Activated CD4-positive, alpha-beta T cell treated with anti-CD3 and anti-CD28 coated beads for 36 hours (primary cell): ENCODE measurements around the gene HDDC2. TPM values are rescaled to one million over a fixed set of nuclear protein-coding genes. Genes with fewer than 3 reads are reported as not detected.

Source experiments
- ATAC-seq: fragments of 200-7000 bp; cut with Tn5 transposase; one replicate; pipeline ENCODE4 v1.10.0; 2021; ENCODE audit warnings: mild to moderate bottlenecking, moderate library complexity
- CTCF ChIA-PET: fragments of 350-600 bp; sonication (Branson Sonifier 250); formaldehyde crosslinking; loops from one replicate; lab custom pipeline; 2021; ENCODE audit warnings: antibody characterized with exemption; lab: Charles Lee
- POLR2A ChIA-PET: fragments of 350-600 bp; sonication (Branson Sonifier 250); formaldehyde crosslinking; loops from one replicate; lab custom pipeline; 2021; ENCODE audit warnings: antibody characterized with exemption, inconsistent platforms; lab: Charles Lee
- DNase-seq: peaks from one replicate; pipeline ENCODE4 v3.0.0-alpha.2; 2020
- H3K27ac Mint-ChIP-seq: one replicate; pipeline ENCODE4 v1.8.0; 2021; ENCODE audit warnings: mixed read lengths
- H3K27me3 Mint-ChIP-seq: one replicate; pipeline ENCODE4 v1.8.0; 2021; ENCODE audit warnings: mixed read lengths
- H3K36me3 Mint-ChIP-seq: one replicate; pipeline ENCODE4 v1.8.0; 2021; ENCODE audit warnings: low read depth, mixed read lengths
- H3K4me1 Mint-ChIP-seq: one replicate; pipeline ENCODE4 v1.8.0; 2021; ENCODE audit warnings: mixed read lengths
- H3K4me3 Mint-ChIP-seq: one replicate; pipeline ENCODE4 v1.8.0; 2021; ENCODE audit warnings: mild to moderate bottlenecking, moderate library complexity, mixed read lengths
- H3K9me3 Mint-ChIP-seq: one replicate; pipeline ENCODE4 v1.8.0; 2021; ENCODE audit warnings: low read depth, mixed read lengths
- intact Hi-C, 2 experiments: fragments of 100-400 bp; cut with DNase I in 1 of 2; cut with micrococcal nuclease in 1 of 2; formaldehyde crosslinking; loops; one replicate each; pipeline versions ENCODE4 v1.14.2 to v1.15.1; 2022 to 2024; cut with DNase I, micrococcal nuclease
- total RNA-seq, 2 experiments: library from RNA; stranded (reverse); gene quantifications; one replicate each; pipeline ENCODE4 v1.2.3, GENCODE V29; 2021

The HDDC2 gene, protein sequence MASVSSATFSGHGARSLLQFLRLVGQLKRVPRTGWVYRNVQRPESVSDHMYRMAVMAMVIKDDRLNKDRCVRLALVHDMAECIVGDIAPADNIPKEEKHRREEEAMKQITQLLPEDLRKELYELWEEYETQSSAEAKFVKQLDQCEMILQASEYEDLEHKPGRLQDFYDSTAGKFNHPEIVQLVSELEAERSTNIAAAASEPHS
- 100 to 1,000 TPM in 1 of 2 experiments, 10 to 100 TPM in 1; 96.7 to 120 TPM for total RNA-seq

GRCh38 chr6:125301435-125302391 lies at the start of gene HDDC2:
Gene HDDC2, minus strand, starts transcription at chr6:125301967. Its CDS starts 35 bp downstream, at chr6:125301932.
- H3K27ac Mint-ChIP-seq, result peak within 1 kb of the TSS; percentile 98
- peaks cover 2% of the 10 kb centered on the region for H3K9me3 Mint-ChIP-seq
- ChIA-PET CTCF (interaction anchor here (0.6 to 3.5 kb wide), 3 partner anchors 9 to 49 kb away, joined by 3 to 20 read pairs (median 3); no protein-coding TSS in a partner anchor), POLR2A (interaction anchor here (0.6 kb wide), 1 partner anchor 12 kb away, joined by 3 read pairs; no protein-coding TSS in a partner anchor)
- peak; percentile 64 for DNase-seq
- H3K4me1 Mint-ChIP-seq, result peaks cover 46% of the 10 kb centered on the region
- no peaks in the 10 kb centered on the region for H3K27me3 Mint-ChIP-seq
- peak; percentile 79 for ATAC-seq
- H3K36me3 Mint-ChIP-seq, result peaks cover 40% of the 10 kb centered on the region
- intact Hi-C loops, result loop anchor here (1.0 to 10.0 kb wide), 7 partner anchors 149 to 1963 kb away; partner anchors contain the start of genes TPD52L1 (in 2 of the 2), CENPW (in 1 of the 2), HEY2 (in 1 of the 2) and HINT3 (in 1 of the 2)
- peak within 1 kb of the TSS; percentile 94 for H3K4me3 Mint-ChIP-seq

DNA sequence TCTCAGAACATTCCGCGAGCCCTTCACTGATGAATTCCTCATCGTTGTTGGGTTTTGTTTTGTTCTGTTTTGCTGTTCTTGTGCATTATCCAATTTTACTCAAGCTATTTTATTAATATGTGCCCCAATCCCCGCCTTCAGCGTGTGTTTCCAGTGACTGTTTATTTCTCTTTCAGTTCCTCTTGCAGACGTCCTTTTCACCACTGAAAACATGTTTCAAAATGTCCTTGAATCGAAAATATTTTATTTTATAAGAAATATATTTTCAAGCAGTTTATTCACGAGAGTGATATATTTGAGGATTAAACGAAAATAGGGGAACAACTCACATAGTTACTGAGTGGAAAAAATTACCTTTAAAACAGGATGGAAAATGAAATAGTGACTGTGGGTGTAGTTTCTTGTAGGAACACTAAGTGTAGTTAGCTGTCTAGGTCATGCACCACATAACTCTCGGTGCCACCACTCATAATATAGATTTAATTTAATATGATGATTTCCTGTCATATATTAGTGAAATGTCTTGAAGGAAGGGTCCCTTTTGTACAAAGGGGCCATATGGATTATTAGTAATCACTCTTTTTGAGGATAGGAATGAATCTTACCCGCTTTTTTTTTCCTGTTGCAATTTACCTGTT lies 45.3 kb upstream of the HDDC2 start:
- ChIA-PET POLR2A (no interaction called here), CTCF (interaction anchor here (0.6 to 1.4 kb wide), 3 partner anchors 330 to 845 kb away, joined by 3 to 4 read pairs (median 4); no protein-coding TSS in a partner anchor)
- Mint-ChIP-seq H3K27ac (no peak overlapping the region), H3K4me3 (no peak overlapping the region), H3K9me3 (no peaks in the 10 kb centered on the region), H3K4me1 (no peaks in the 10 kb centered on the region), H3K36me3 (no peaks in the 10 kb centered on the region), H3K27me3 (peaks cover under 1% of the 10 kb centered on the region)
- DNase-seq (no peak), ATAC-seq (no peak)
- intact Hi-C loops, result no loop called here

GRCh38 chr6:125346201-125346925 lies 44.6 kb upstream of the HDDC2 start:
- H3K4me3 Mint-ChIP-seq, result peak overlapping the region; percentile 18
- H3K36me3 Mint-ChIP-seq, result no peaks in the 10 kb centered on the region
- no peak for ATAC-seq
- DNase-seq, result no peak
- ChIA-PET POLR2A (no interaction called here), CTCF (interaction anchor here (0.6 to 1.4 kb wide), 2 partner anchors 407 to 846 kb away, joined by 3 to 4 read pairs; no protein-coding TSS in a partner anchor)
- peaks cover 4% of the 10 kb centered on the region for H3K27me3 Mint-ChIP-seq
- intact Hi-C loops, result no loop called here
- no peaks in the 10 kb centered on the region for H3K4me1 Mint-ChIP-seq
- no peak overlapping the region for H3K27ac Mint-ChIP-seq
- no peaks in the 10 kb centered on the region for H3K9me3 Mint-ChIP-seq

DNA sequence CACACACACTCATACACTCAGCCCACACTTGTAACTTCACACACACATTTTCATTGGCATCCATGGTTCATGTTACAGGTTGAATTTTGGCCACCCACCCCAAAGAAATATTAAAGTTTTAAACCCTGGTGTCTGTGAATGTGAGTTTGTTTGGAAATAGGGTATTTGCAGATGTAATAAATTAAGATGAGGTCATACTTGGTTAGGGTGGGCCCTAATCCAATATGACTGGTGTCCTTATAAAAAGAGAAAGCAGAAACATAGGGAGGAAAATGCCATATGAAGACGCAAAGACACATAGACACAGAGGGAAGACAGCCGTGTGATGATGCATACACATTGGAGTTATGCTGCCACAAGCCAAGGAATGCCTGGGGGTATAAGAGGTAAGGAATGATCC lies 39.7 kb upstream of the HDDC2 start:
- H3K4me3 Mint-ChIP-seq, result no peak overlapping the region
- no peak for DNase-seq
- ATAC-seq, result no peak
- ChIA-PET POLR2A (no interaction called here), CTCF (no interaction called here)
- no peaks in the 10 kb centered on the region for H3K9me3 Mint-ChIP-seq
- no peaks in the 10 kb centered on the region for H3K36me3 Mint-ChIP-seq
- peaks cover 17% of the 10 kb centered on the region for H3K27me3 Mint-ChIP-seq
- H3K4me1 Mint-ChIP-seq, result no peaks in the 10 kb centered on the region
- intact Hi-C loops, result no loop called here
- H3K27ac Mint-ChIP-seq, result no peak overlapping the region

DNA sequence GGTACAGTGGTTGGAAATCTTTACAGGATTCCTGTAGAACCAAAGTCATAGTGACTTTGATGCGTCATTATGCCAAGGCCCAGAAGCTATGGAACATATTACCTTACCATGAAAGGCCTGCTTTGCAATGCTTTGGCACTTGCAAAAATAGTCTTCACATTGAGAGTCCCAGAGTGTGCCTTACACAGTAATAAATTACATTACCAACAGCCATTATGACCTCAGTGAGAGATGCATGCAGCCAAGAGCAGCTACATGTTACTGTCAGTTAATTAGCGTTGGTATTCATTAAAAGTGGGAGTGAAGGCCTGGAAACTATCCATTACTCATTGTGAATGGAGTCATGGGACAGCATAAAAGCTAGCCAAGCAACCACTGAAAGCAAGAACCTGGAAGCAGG lies 39.2 kb upstream of the HDDC2 start:
- Mint-ChIP-seq H3K36me3 (no peaks in the 10 kb centered on the region), H3K4me1 (no peaks in the 10 kb centered on the region), H3K27ac (no peak overlapping the region), H3K27me3 (peaks cover 17% of the 10 kb centered on the region), H3K4me3 (no peak overlapping the region), H3K9me3 (no peaks in the 10 kb centered on the region)
- ChIA-PET CTCF (no interaction called here), POLR2A (no interaction called here)
- DNase-seq (no peak), ATAC-seq (no peak)
- intact Hi-C loops, result no loop called here

DNA sequence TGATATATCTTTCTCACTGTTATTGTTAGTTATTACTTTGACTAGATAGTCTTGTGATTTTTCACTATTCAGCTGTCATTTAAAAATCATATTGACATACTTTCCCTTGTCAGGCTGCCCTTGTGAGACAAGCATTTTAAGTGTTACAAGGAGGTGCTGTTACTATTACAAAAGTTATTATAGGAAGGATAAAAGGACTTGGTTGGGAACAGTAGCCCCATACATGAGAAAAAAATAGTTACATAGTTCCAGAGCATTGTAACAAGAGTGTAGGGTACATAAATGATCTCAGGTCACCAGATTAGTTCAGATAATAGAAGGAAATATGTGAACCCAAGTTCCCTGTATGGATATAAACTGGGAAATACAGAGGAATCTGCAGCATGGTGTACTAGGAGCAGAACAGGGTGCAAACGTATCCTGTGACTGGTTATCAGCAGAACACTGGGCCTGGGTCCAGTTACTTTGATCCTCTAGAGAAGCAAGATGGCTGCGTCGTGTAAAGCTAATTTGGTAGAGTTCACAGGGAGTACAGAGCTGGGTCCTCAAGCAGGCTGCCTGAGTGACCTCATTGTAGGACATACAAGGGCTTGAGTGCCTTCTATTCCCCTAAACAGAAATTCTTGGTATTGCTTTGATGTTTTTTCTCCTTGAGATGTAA lies 38.5 kb upstream of the HDDC2 start:
- H3K27ac Mint-ChIP-seq, result no peak overlapping the region
- DNase-seq (no peak), ATAC-seq (no peak)
- intact Hi-C loops, result no loop called here
- no peaks in the 10 kb centered on the region for H3K4me1 Mint-ChIP-seq
- ChIA-PET CTCF (no interaction called here), POLR2A (no interaction called here)
- H3K4me3 Mint-ChIP-seq, result no peak overlapping the region
- H3K27me3 Mint-ChIP-seq, result peaks cover 23% of the 10 kb centered on the region
- no peaks in the 10 kb centered on the region for H3K9me3 Mint-ChIP-seq
- no peaks in the 10 kb centered on the region for H3K36me3 Mint-ChIP-seq

GRCh38 chr6:125339653-125340052 lies 37.9 kb upstream of the HDDC2 start:
- POLR2A ChIA-PET, result interaction anchor here (0.6 kb wide), 1 partner anchor 358 kb away, joined by 3 read pairs; no protein-coding TSS in a partner anchor
- H3K4me1 Mint-ChIP-seq, result no peaks in the 10 kb centered on the region
- no peak overlapping the region for H3K27ac Mint-ChIP-seq
- H3K9me3 Mint-ChIP-seq, result no peaks in the 10 kb centered on the region
- DNase-seq, result no peak
- CTCF ChIA-PET, result no interaction called here
- intact Hi-C loops, result no loop called here
- no peak overlapping the region for H3K4me3 Mint-ChIP-seq
- peaks cover 23% of the 10 kb centered on the region for H3K27me3 Mint-ChIP-seq
- H3K36me3 Mint-ChIP-seq, result no peaks in the 10 kb centered on the region
- no peak for ATAC-seq

DNA sequence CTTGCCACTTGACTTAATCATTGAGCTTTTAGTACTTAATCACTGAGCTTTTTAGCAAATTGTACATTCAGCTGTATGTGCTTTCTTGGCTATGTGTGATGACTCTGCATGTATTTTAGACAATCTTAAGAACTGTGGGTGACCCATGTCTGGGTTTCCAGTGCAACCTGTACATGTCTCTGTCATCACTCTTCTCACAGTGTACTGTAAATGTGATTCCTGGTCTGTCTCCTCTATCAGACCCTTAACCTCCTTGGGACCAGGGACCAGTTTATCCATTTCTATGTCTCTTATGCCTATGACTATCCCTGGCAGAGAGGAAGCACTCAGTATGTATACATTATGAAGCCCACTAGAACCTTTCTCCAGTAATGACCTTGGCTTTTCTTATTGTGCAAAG lies 36.6 kb upstream of the HDDC2 start:
- Mint-ChIP-seq H3K9me3 (no peaks in the 10 kb centered on the region), H3K27ac (no peak overlapping the region), H3K27me3 (peaks cover 25% of the 10 kb centered on the region), H3K36me3 (no peaks in the 10 kb centered on the region), H3K4me1 (no peaks in the 10 kb centered on the region), H3K4me3 (no peak overlapping the region)
- ATAC-seq (no peak), DNase-seq (no peak)
- intact Hi-C loops, result no loop called here
- ChIA-PET POLR2A (no interaction called here), CTCF (no interaction called here)

DNA sequence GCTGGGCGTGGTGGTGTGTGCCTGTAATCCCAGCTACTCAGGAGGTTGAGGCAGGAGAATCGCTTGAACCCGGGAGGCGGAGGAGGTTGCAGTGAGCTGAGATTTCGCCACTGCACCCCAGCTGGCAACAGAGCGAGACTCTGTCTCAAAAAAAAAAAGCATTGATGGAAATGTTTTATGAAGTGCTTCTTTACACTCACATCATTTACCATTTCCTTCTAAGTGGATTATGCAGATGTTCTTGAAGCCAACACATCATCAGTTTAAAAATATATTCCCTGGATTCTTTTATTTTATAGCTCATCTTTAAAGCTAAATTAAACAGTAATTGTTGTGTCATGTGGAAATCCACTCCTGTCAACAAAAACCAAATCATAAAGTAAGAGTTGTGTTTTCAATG lies 35.9 kb upstream of the HDDC2 start:
- ChIA-PET CTCF (interaction anchor here (0.8 kb wide), 1 partner anchor 83 kb away, joined by 3 read pairs; no protein-coding TSS in a partner anchor), POLR2A (no interaction called here)
- no peaks in the 10 kb centered on the region for H3K9me3 Mint-ChIP-seq

DNA sequence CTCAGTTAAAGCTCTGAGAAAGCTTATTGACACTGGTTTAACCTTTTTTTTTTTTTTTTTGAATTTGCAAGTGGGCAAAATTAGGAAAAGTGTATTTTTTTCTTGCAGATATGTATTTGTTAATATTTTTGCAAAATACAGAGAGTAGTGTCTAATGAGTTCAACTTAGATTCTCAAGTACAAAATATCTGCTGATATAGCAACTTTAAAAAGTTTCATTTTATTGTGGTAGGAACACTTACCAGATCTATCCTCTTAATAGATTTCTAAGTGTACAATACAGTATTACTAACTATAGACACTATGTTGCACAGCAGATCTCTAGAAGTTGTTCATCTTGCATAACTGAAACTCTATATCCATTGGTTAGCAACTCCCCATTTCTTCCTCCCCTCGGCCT lies 30.9 kb upstream of the HDDC2 start:
- Mint-ChIP-seq H3K4me1 (no peaks in the 10 kb centered on the region), H3K27me3 (peaks cover 23% of the 10 kb centered on the region), H3K9me3 (no peaks in the 10 kb centered on the region), H3K4me3 (no peak overlapping the region), H3K36me3 (no peaks in the 10 kb centered on the region), H3K27ac (no peak overlapping the region)
- ATAC-seq (no peak), DNase-seq (no peak)
- ChIA-PET POLR2A (no interaction called here), CTCF (interaction anchor here (0.6 kb wide), 1 partner anchor 615 kb away, joined by 3 read pairs; no protein-coding TSS in a partner anchor)
- intact Hi-C loops, result no loop called here

More for the DNA sequence above, 35.9 kb upstream of the HDDC2 start:
- intact Hi-C loops, result no loop called here
- Mint-ChIP-seq H3K27ac (no peak overlapping the region), H3K4me1 (no peaks in the 10 kb centered on the region), H3K27me3 (peaks cover 29% of the 10 kb centered on the region), H3K4me3 (no peak overlapping the region), H3K36me3 (no peaks in the 10 kb centered on the region)
- no peak for ATAC-seq
- no peak for DNase-seq
